Smooth muscle cell (in vitro differentiated cells): ENCODE measurements around the gene SMARCC1. TPM values are rescaled to one million over a fixed set of nuclear protein-coding genes. Genes with fewer than 3 reads are reported as not detected.
"Not testable (repeated sequence)": the region's sequence is repeated elsewhere in the genome, so short reads cannot be mapped to it uniquely, and the experiment has no call there.

ENCODE experiments used
- DNase-seq: peaks from one replicate; lab custom pipeline; 2025; ENCODE audit not compliant: unreplicated experiment; lab: John Stamatoyannopoulos, UW
- H2AFZ ChIP-seq: fragments of 200-600 bp; sonication (generic); 2 replicates; pipeline ENCODE4 v1.6.0; 2016; ENCODE audit warnings: antibody characterized with exemption, low read depth, mild to moderate bottlenecking
- H3F3A ChIP-seq: fragments of 200-600 bp; sonication (generic); 2 replicates; pipeline ENCODE4 v1.6.0; 2017; ENCODE audit warnings: antibody characterized with exemption, low read depth
- H3K27ac ChIP-seq: fragments of 200-600 bp; sonication (generic); 2 replicates; pipeline ENCODE4 v1.5.1; 2016; ENCODE audit warnings: low read depth, mild to moderate bottlenecking
- H3K27me3 ChIP-seq: fragments of 200-600 bp; sonication (generic); 2 replicates; pipeline ENCODE4 v1.6.1; 2016; ENCODE audit warnings: low read depth, mild to moderate bottlenecking
- H3K36me3 ChIP-seq: fragments of 200-600 bp; sonication (generic); 2 replicates; pipeline ENCODE4 v1.5.1; 2016; ENCODE audit warnings: low read depth
- H3K4me1 ChIP-seq: fragments of 200-600 bp; sonication (generic); 2 replicates; pipeline ENCODE4 v1.5.1; 2016; ENCODE audit warnings: low read depth
- H3K4me2 ChIP-seq: fragments of 200-600 bp; sonication (generic); 2 replicates; pipeline ENCODE4 v1.6.0; 2016; ENCODE audit warnings: mild to moderate bottlenecking
- H3K4me3 ChIP-seq: fragments of 200-600 bp; sonication (generic); 2 replicates; pipeline ENCODE4 v1.5.1; 2016; ENCODE audit warnings: mild to moderate bottlenecking
- H3K79me2 ChIP-seq: fragments of 200-600 bp; sonication (generic); 2 replicates; pipeline ENCODE4 v1.6.0; 2016; ENCODE audit warnings: low read depth, mild to moderate bottlenecking
- H3K9ac ChIP-seq: fragments of 200-600 bp; sonication (generic); 2 replicates; pipeline ENCODE4 v1.6.0; 2016; ENCODE audit warnings: low read depth
- H3K9me3 ChIP-seq: fragments of 200-600 bp; sonication (generic); replicated peaks from 2 replicates; pipeline ENCODE4 v1.5.1; 2016; ENCODE audit warnings: low read depth
- H4K20me1 ChIP-seq: fragments of 200-600 bp; sonication (generic); 2 replicates; pipeline ENCODE4 v1.6.0; 2016; ENCODE audit warnings: low read depth
- CTCF ChIP-seq: fragments of 200-600 bp; sonication (generic); IDR thresholded peaks from 2 replicates; pipeline ENCODE4 v1.5.1; 2017; ENCODE audit warnings: borderline replicate concordance, mild to moderate bottlenecking, antibody characterized with exemption; ENCODE audit not compliant: insufficient read depth, poor library complexity, severe bottlenecking
- WGBS: methylation state at CpG from one replicate; pipeline ENCODE4 v1.1.7; 2016; ENCODE audit warnings: low lambda C conversion rate; 5-methylcytosine and 5-hydroxymethylcytosine counted together
- polyA plus RNA-seq: library from polyadenylated mRNA; unstranded; fragments of >200 nt; fragmentation: Nextera tagmentation; extraction: Ambion mirVana; gene quantifications from 2 replicates; pipeline ENCODE4 v1.2.1, GENCODE V29; 2016
- total RNA-seq: library from RNA; depleted of rRNA; stranded (reverse); fragments of >200 nt; gene quantifications from 2 replicates; pipeline ENCODE4 v1.2.3, GENCODE V29; 2014

The SMARCC1 gene
- total and polyA plus RNA-seq, 2 experiments from 2014 or later = 40.5 to 50.3 TPM

GRCh38 chr3:47758261-47759025, 23.2 kb downstream of the SMARCC1 start:
- H3K9me3 ChIP-seq = no peaks in the 10 kb centered on the region
- peaks cover 96% of the 10 kb centered on the region for H3K79me2 ChIP-seq
- no peak overlapping the region for H2AFZ ChIP-seq
- H3F3A ChIP-seq = peaks cover 5% of the 10 kb centered on the region
- H3K27me3 ChIP-seq = no peaks in the 10 kb centered on the region
- peaks cover 88% of the 10 kb centered on the region for H4K20me1 ChIP-seq
- H3K4me2 ChIP-seq = no peak overlapping the region
- H3K27ac ChIP-seq = no peak overlapping the region
- H3K4me3 ChIP-seq = no peak overlapping the region
- H3K4me1 ChIP-seq = no peaks in the 10 kb centered on the region
- DNase-seq = no peak
- no peak for TF ChIP-seq CTCF
- no peak overlapping the region for H3K9ac ChIP-seq
- 94% methylated on average over 14 of the region's 14 CpGs for WGBS
- no peaks in the 10 kb centered on the region for H3K36me3 ChIP-seq

DNA sequence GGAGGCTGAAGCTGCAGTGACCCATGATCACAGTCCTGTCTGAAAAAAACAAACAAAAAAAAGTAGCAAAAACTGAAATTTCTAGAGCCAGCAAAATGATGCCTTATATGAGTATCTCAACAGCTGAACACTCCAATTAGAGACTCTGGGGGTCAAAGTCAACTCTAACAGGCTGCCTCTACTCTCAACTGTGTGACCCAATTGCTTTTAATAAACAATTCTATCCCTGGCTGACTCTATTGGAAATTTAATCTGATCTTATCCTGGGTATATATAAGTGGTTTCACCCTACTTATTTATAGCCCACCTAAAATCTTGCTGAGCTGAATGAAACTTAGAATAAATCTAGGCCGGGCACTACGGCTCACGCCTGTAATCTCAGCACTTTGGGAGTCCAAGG, 29.0 kb downstream of the SMARCC1 start:
- Histone ChIP-seq H2AFZ (no peak overlapping the region), H3K4me3 (no peak overlapping the region), H3K79me2 (peaks cover 98% of the 10 kb centered on the region), H3K27me3 (no peaks in the 10 kb centered on the region), H3K9me3 (no peaks in the 10 kb centered on the region), H3F3A (no peaks in the 10 kb centered on the region), H3K36me3 (no peaks in the 10 kb centered on the region), H4K20me1 (peaks cover 85% of the 10 kb centered on the region), H3K4me1 (no peaks in the 10 kb centered on the region), H3K4me2 (no peak overlapping the region), H3K9ac (no peak overlapping the region), H3K27ac (no peak overlapping the region)
- WGBS = 94% methylated on average over 3 of the region's 3 CpGs
- no peak for TF ChIP-seq CTCF
- no peak for DNase-seq

- not testable (repeated sequence) for H3K4me1 ChIP-seq, H3K4me2 ChIP-seq, H3F3A ChIP-seq, H3K4me3 ChIP-seq, H2AFZ ChIP-seq, H3K9ac ChIP-seq, H3K27me3 ChIP-seq, H3K36me3 ChIP-seq, H3K9me3 ChIP-seq, DNase-seq, H3K27ac ChIP-seq
- Histone ChIP-seq H4K20me1 (peaks cover 86% of the 10 kb centered on the region), H3K79me2 (peaks cover 98% of the 10 kb centered on the region)
- 98% methylated on average over 12 of the region's 12 CpGs for WGBS
These were observed 30.8 kb downstream of the SMARCC1 start for GRCh38 chr3:47750811-47751354.

- WGBS = 98% methylated on average over 3 of the region's 3 CpGs
- Histone ChIP-seq H3K9me3 (no peaks in the 10 kb centered on the region), H3K4me1 (no peaks in the 10 kb centered on the region), H3F3A (peaks cover 5% of the 10 kb centered on the region), H3K9ac (no peak overlapping the region), H4K20me1 (peaks cover 87% of the 10 kb centered on the region), H3K79me2 (peaks cover 99% of the 10 kb centered on the region), H3K36me3 (peaks cover 6% of the 10 kb centered on the region), H2AFZ (no peak overlapping the region), H3K4me2 (no peak overlapping the region), H3K27me3 (no peaks in the 10 kb centered on the region), H3K27ac (no peak overlapping the region), H3K4me3 (no peak overlapping the region)
- no peak for DNase-seq
- no peak for TF ChIP-seq CTCF
These were observed 34.1 kb downstream of the SMARCC1 start for GRCh38 chr3:47747558-47747957.
